ENCODE data around the gene AP2A1. TPM values are rescaled to one million over a fixed set of nuclear protein-coding genes. Genes with fewer than 3 reads are reported as not detected.

The AP2A1 gene
- total RNA-seq, 4 donors from 2014 or later: 94.2 to 142 (median 131) TPM

DNA sequence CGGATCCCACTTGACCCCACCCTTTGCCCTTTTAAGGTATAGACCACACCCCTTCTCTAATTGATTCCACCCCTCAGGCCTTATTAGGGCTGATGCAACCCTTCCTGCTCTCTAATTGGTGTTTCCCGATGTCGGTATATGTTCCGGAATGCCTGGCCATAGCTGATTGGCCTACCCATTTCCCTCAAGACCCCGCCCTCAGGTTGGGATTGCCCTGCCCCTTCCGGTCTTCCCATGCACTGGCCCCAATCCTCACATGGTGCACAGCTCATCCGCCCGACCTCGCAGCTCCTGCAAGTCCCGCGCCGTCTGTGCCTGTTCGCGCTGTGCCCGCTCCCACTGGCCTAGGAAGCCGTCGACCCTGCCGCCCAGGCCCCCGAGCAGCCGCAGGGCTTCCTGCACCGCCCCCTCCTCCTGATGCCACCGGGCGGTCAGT is 21.8 kb upstream of the AP2A1 start:
- Histone ChIP-seq H3K4me3 (no peak overlapping the region), H3K27ac (no peak overlapping the region), H3K9me3 (no peaks in the 10 kb centered on the region), H3K27me3 (no peaks in the 10 kb centered on the region), H3K36me3 (no peaks in the 10 kb centered on the region), H3K4me1 (no peaks in the 10 kb centered on the region)
- TF ChIP-seq, protein P1, sequence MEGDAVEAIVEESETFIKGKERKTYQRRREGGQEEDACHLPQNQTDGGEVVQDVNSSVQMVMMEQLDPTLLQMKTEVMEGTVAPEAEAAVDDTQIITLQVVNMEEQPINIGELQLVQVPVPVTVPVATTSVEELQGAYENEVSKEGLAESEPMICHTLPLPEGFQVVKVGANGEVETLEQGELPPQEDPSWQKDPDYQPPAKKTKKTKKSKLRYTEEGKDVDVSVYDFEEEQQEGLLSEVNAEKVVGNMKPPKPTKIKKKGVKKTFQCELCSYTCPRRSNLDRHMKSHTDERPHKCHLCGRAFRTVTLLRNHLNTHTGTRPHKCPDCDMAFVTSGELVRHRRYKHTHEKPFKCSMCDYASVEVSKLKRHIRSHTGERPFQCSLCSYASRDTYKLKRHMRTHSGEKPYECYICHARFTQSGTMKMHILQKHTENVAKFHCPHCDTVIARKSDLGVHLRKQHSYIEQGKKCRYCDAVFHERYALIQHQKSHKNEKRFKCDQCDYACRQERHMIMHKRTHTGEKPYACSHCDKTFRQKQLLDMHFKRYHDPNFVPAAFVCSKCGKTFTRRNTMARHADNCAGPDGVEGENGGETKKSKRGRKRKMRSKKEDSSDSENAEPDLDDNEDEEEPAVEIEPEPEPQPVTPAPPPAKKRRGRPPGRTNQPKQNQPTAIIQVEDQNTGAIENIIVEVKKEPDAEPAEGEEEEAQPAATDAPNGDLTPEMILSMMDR (IDR thresholded peaks at IDR 0.05 in 4 of 5, conservative IDR thresholded peaks at IDR 0.05 in 1 of 5): no peak
- no peak for TF ChIP-seq POLR2A (IDR thresholded peaks at IDR 0.05)
- in situ Hi-C loops (cut with MboI; ENCODE audit: low sequenced_read_pairs in 4 of 4): no loop called here
- ATAC-seq (no peak), DNase-seq (no peak)
- intact Hi-C loops (cut with DNase I; ENCODE audit: low total_unique reads): no loop called here

DNA sequence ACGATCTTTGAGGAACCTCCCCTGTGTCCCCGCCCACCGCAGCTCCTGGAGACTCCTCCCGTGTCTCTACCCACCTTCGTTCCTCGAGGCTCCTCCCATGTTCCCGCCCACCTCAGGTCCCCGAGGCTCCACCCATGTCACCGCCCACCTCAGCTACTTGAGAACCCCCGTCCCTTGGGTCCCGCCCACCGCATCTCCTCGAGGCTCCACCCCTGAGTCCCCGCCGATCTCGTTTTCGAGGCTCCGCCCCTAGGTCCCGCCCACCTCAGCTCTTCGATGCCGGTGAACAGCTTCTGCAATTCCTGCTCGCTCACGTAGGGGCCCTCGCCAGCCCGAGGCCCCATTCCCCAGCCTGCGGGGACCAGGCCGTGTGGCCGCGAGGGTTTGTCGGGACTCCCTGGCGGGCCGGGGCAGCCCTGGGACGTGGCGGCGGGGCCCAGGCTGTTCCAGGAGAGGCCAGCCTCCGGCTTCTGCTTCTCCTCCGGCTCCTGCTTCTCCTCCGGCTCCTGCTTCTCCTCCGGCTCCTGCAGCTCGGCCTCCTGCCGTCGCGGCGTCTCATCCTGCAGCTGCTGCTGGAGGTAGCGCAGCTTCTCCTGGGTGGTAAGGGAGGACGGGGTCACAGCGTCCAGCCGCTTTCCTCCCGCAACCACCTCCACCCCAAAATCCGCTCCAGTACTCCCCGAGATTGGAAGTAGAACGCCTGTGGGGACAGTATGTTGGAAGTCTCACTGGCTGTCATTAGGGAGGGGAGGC is 20.4 kb upstream of the AP2A1 start:
- intact Hi-C loops (cut with DNase I; ENCODE audit: low total_unique reads): no loop called here
- H3K4me3 ChIP-seq: no peak overlapping the region

DNA sequence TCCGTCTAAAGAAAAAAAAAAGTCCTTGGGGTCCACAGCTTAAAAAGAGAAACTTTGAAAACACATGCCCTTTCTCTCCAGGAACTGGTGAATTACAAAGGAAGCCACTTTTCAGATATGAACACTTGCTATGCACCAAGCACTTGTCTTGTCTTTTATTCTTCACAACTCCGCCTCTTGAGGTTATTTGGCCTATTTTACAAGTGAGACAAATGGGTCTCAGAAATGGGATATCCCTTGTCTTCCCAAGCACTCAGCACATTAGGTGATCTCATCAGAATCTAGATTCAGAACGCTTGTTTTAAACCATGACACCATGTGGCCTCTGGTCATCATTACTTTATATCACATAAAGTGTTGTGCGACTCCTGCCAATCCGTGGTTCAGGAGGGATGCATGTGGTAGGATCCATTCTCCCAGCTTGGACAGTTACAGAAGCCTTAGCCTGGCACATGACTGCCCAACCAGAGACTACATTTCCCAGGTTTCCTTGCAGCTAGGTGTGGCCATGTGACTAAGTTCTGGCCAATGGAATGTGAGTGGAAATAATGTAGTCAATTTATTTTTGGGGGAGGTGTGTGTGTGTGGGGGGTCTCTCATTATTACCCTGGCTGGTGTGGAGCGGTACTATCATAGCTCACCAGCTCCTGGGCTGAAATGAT is 17.6 kb upstream of the AP2A1 start:
- TF ChIP-seq, protein P1 (IDR thresholded peaks at IDR 0.05 in 4 of 5, conservative IDR thresholded peaks at IDR 0.05 in 1 of 5): no peak
- TF ChIP-seq POLR2A (IDR thresholded peaks at IDR 0.05): no peak
- H3K27ac ChIP-seq: no peak overlapping the region
- in situ Hi-C loops (cut with MboI; ENCODE audit: low sequenced_read_pairs in 4 of 4): no loop called here
- H3K4me3 ChIP-seq: no peak overlapping the region
- H3K27me3 ChIP-seq: no peaks in the 10 kb centered on the region
- ATAC-seq: peak; percentile 62 to 74
- no peaks in the 10 kb centered on the region for H3K36me3 ChIP-seq
- intact Hi-C loops (cut with DNase I; ENCODE audit: low total_unique reads): no loop called here
- no peaks in the 10 kb centered on the region for H3K9me3 ChIP-seq
- no peaks in the 10 kb centered on the region for H3K4me1 ChIP-seq
- no peak for DNase-seq

More for the DNA sequence above, 20.4 kb upstream of the AP2A1 start:
- Histone ChIP-seq H3K4me1 (no peaks in the 10 kb centered on the region), H3K9me3 (no peaks in the 10 kb centered on the region), H3K36me3 (no peaks in the 10 kb centered on the region), H3K27ac (no peak overlapping the region), H3K27me3 (no peaks in the 10 kb centered on the region)
- TF ChIP-seq POLR2A (IDR thresholded peaks at IDR 0.05): no peak
- TF ChIP-seq, protein P1 (IDR thresholded peaks at IDR 0.05 in 4 of 5, conservative IDR thresholded peaks at IDR 0.05 in 1 of 5): no peak
- in situ Hi-C loops (cut with MboI; ENCODE audit: low sequenced_read_pairs in 4 of 4): no loop called here
- ATAC-seq: no peak
- peak in 1 of 2 donors; percentile 37 for DNase-seq

DNA sequence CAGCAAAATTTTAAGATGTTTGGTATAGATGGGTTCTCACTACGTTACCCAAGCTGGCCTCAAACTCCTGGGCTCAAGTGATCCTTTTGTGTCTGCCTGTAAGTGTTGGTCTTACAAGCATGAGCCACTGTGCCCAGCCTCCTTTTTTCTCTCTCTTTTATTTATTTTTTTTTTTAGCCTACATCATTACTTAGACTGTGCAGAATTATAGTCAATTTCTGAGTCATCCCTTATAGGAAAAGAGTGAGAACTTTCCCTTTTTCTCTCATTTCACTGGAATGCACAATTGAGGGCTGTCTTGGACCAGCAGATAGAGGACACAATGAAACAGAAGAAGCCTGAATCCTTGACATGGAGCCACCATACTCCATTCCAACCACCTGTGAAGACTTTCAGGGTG is 17.0 kb upstream of the AP2A1 start:
- no peaks in the 10 kb centered on the region for H3K36me3 ChIP-seq
- DNase-seq (no peak), ATAC-seq (no peak)
- no peaks in the 10 kb centered on the region for H3K27me3 ChIP-seq
- no peak overlapping the region for H3K4me3 ChIP-seq
- intact Hi-C loops (cut with DNase I; ENCODE audit: low total_unique reads): no loop called here
- H3K27ac ChIP-seq: no peak overlapping the region
- in situ Hi-C loops (cut with MboI; ENCODE audit: low sequenced_read_pairs in 4 of 4): no loop called here
- H3K9me3 ChIP-seq: no peaks in the 10 kb centered on the region
- no peak for TF ChIP-seq POLR2A (IDR thresholded peaks at IDR 0.05)
- TF ChIP-seq, protein P1 (IDR thresholded peaks at IDR 0.05 in 4 of 5, conservative IDR thresholded peaks at IDR 0.05 in 1 of 5): no peak
- no peaks in the 10 kb centered on the region for H3K4me1 ChIP-seq
